Middle frontal gyrus (tissue), 1 donor: ENCODE data around the gene MTRF1.

Experiments used
- DNase-seq: peaks from one replicate; pipeline ENCODE4 v3.0.0-alpha.2; 2015; ENCODE audit warnings: low spot score; ENCODE audit errors: extremely low spot score

MTRF1 gene

GRCh38 chr13:41263261-41263971 lies at the start of gene MTRF1:
TSS of gene MTRF1 (minus strand) at chr13:41263576. CDS start at chr13:41260907, 2,669 bp downstream.
- peak; percentile 79 for DNase-seq

DNA sequence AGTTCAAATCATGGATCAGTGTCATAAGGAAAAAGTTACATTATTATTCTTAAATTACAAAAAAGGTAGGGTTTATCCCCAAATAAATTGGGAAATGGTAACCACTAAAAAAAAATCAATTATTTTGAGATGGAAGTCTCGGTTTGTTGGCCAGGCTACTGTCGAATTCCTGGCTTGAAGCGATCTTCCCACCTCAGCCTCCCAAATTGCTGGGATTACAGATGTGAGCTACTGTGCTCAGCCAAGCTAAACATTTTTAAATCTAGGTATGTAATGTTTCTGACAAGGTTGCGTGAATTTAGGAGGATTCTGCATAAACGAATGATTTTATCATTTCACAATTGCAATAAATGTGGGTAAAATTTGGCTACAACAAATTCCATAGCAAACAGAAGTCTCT lies 49.7 kb upstream of the MTRF1 start:
- no peak for DNase-seq

DNA sequence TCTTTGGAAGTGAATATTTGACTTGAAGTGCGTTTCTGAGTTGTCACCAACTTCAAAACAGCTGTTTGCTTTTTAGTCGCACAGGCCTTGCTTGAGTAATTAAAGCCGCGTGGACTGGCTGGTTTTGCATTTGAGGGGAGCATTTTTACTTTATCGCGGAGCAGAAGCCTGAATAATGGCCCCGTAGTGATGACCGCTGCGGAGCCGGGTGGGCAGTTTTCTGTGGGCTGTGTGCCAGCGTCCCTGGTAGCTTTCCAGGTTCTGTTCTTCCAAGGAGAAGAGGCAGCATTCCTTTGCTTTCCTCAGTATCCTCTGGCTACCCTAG lies 48.8 kb upstream of the MTRF1 start:
- no peak for DNase-seq

DNA sequence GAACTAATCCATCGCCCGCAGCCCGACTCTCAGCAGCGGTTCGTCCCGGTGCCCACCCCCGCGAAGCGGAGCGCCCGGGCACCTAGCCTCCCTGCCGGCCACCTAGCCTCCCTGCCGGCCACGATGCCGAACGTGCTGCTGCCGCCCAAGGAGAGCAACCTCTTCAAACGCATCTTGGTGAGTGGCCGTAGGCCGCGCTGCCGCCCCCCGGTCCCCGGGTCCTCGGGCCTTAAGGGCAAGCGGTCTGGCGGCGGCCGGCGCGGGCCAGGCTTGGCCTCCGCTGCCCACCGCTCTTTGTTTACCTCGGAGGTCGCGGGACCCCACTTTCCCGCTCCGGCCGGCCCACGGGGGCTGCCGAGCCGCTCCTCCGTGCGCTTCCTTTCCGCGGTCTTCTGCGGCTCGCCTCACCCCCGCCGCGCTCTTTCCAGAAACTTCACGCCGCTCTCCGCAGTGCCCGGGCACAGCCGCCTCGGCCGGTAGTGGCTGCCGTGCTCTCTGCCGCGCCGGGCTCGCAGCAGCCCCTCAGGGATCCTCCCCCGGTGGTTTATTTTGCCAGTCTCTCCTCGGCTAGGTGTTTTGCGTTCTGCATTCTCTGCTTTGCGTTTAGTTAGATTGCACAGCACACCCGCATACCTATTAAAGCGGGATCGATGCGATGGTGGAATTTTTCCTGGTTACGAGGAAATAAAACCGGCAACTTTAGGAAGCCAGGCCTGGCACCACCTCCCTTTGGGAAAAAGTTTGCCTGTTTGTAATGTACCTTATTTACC lies 48.2 kb upstream of the MTRF1 start:
- peak; percentile 16 for DNase-seq

DNA sequence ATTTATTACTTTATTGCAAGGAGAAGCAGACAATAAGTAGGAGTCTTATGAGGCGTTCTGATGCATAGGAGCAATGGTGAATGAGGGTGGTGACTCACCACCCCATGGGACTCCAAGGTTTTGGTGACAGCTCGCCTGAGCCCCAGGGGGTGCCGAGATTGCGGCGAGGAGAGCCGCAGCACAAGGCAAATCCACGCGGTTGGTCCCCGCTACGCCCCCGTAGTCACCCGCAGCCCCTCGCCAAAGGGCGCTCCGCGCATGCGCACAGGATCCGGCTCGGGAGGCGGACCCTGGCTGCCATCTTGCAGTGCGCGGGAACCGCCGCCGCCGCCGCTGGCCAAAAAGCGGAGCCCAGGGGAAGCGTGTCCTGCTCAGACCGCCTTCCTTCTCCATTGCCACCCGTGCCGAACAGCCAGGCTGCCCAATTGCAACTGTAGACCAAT lies 47.6 kb upstream of the MTRF1 start, which contains the start of gene NAA16:
TSS of gene NAA16 (plus strand) at position 305 of the 443 bp plus-strand sequence. CDS start 262 bp downstream, outside the sequence.
- DNase-seq: peak; percentile 87

DNA sequence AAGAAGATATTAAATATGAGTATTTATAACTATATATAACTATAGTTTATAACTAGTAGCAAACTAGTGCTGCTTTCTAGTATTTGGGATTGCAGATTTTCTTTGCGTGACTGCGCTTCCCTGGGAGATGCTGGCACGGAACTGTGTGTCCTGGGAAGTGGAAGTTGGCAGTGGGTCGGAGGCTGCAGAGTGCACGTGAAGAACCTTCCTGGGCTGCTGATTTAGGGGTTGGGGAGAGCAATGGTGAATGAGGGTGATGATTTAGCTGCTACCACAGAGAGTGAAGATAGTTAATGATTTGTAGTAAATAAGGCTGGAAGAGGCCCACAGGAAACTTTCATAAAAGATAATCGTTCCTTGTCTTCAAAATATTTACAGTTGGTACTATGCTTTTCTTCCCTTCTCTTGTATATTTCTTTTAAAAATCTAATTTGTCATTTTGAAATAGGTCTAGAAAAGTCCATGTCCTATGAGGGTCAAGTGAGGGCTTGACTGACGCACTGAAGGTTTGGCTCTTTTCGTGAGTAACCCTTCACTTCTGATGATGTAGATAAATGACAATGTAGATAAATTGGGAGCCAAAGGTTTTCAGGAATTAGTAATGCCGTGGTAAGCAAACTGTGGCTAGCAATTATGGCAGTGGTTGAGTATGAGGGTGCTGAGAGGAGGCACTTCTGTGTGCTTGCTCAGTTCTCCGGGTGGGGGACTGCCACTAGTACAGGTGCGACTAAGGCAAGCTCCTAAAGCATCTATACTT lies 44.7 kb upstream of the MTRF1 start:
- no peak for DNase-seq

DNA sequence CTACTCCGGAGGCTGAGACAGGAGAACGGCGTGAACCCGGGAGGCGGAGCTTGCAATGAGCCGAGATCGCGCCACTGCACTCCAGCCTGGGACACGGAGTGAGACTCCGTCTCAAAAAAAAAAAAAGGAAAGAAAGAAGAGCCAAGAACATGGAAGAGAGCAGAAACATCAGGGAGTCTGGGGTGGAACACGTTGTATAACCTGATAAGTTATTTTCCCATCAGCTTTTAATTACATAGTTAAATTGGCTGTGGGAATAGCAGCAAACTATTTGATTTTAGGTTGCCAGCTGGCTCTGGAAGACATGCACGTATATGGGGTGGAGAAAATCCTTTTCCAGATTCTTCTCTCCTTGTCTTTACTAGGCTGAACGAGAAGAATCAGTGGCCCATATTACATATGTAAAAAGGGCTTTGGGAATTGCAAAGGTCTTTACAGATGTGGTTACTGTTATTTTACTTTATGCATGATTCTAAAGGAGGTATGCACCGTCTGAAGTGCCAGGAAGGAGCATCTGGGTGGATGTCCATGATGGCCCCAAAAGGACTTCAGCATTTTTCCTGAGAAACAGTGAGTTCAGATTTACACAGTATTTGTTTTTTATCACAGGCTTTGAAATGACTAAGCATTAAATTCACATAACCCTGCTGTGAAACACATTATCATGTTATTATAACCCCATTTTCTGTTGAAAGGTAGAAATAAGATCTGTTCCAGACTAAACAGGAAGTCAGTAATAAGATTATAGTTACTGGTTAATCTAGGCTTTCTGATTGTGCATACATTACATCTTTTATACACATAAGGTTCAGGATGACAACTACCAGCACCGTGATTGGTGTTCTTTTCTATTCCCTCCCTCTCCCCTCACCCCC lies 43.1 kb upstream of the MTRF1 start:
- no peak for DNase-seq

GRCh38 chr13:41304551-41304950 lies 41.2 kb upstream of the MTRF1 start:
- no peak for DNase-seq

DNA sequence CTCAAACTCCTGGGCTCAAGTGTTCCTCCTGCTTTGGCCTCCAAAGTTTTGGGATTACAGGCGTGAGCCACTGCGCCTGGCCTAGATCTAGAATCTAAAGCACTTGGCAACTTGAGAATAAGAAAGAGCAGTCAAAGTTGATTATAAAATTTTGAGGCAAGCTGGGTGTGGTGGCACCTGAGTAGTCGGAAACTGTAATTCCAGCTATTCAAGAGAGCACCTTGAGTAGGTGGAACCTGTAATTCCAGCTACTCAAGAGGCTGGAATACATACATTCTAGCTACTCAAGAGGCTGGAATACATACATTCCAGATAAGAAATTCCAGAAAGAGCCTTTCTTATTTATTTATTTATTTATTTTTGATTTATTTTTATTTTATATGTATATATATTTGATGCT lies 39.4 kb upstream of the MTRF1 start:
- no peak for DNase-seq

GRCh38 chr13:41299316-41300094 lies 36.1 kb upstream of the MTRF1 start:
- DNase-seq: no peak

DNA sequence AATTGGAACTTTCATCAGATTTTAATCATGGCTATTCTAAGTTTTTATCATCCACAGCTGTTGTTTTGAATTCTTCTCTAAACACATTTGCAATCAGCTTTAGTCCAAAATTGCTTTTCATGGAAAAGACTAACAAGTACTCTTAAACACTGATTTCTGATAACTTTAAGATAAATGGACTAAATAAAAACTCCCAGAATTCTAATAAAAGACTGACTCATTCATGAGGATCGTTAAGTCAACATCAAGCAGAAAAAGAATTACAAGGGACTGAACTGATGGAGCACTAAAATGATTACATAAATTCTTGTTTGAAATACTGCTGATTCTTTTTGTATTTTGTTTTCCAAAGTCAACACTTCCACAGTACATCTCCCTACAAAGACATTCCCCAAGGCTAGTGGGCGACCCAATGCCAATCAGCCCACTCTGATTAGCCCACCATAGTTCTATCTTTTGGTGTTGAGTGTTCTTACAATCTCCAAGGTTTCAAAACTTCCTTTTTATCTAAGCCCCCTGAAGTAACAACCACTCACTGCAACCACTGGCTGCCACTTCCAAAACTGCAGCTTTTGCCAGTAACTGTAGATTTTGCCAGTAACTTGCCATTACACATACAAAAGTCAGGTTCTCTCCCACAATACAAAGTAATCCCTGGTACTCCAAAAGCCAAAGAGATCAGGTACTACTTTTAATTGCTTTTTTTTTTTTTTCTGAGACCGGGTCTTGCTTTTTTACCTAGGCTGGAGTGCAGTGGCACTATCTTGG lies 33.7 kb upstream of the MTRF1 start:
- no peak for DNase-seq

GRCh38 chr13:41295973-41296372 lies 32.6 kb upstream of the MTRF1 start:
- DNase-seq: no peak

DNA sequence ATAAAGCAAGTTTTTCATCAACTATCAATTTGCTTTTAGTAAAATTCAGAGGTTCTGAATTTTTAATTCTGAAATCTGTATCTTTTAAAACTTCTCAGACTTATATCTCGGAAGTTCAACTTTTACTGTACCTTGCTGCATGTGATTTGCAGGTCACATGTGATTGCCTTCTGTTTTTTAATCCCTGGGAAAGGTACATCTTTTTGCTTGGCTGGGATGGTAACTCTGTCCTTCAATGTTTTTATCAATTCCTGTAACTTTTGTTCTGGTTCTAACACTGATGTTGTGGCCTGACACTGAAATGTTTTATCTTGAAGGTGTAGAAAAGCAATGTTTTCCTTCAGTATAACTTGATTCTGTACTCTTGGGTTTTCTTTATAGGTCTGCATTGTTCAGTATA lies 31.5 kb upstream of the MTRF1 start:
- no peak for DNase-seq

DNA sequence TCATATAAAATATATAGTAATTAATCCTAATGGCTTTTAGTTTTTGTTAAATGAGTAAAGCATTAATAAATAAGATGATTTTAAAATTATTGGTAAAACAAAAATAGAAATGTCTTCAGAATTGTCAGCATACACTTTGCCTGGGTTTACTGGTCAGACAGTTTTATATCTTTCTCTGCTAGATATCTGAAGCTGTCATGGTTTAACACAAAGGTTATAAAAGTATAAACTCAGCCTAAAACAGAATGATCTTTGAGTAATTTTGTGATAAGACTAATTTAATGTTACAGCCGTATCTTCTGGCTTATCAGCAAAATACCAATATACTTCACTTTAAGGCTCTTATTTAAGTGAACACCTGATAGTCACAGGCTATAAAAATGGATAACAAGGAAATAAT lies 29.9 kb upstream of the MTRF1 start:
- DNase-seq: no peak

DNA sequence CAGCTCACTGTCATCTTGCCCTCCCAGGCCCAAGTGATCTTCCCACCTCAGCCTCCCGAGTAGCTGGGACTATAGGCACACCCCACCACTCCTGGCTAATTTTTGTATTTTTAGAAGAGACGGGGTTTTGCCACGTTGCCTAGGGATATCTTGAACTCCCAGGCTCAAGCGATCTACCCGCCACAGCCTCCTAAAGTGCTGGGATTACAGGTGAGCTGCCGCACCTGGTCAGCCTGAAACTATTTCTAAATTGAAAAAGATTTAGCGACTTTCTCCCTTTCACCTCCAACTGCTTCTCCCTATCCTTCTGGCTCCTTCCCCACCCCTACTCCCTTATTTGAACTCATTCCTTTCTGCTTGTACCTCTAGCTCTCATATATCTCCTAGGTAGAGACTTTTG lies 27.9 kb upstream of the MTRF1 start:
- DNase-seq: no peak

GRCh38 chr13:41289463-41289881 lies 26.1 kb upstream of the MTRF1 start:
- no peak for DNase-seq

GRCh38 chr13:41286370-41286769 lies 23.0 kb upstream of the MTRF1 start:
- no peak for DNase-seq

- DNase-seq: no peak
These were observed 21.3 kb upstream of the MTRF1 start for GRCh38 chr13:41284512-41285288.

- no peak for DNase-seq
These were observed 18.8 kb upstream of the MTRF1 start for GRCh38 chr13:41282129-41282571.
